ENCODE results near the gene PTX3. TPM values are rescaled to one million over a fixed set of nuclear protein-coding genes. Genes with fewer than 3 reads are reported as not detected.

Gene PTX3
- total RNA-seq, 2 experiments from 2014 or later, result not detected

DNA sequence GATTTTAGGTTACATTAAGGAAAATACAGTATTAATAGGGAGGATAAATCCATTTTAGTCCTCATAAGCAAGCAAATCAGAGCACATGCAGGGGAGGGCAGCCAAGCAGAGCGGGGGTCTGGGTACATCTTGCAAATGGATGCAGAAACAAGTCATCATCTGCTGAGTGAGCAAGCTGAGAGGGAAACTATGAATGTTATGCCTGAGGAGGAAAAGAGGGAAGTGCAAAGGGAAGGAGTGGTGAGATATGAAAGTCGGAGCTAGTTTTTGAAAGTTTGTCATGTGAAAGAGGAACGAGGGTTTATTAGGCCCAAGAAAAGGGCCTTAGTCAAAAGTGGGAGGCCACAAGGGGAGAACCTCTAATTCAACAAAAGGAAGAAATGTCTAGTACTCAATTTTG is 15.4 kb downstream of the PTX3 start:
- Histone ChIP-seq H2AFZ (ENCODE audit: low read length) (no peak overlapping the region), H3K4me3 (ENCODE audit: low read depth, low read length, poor library complexity, severe bottlenecking) (no peak overlapping the region), H3K27ac (ENCODE audit: low read depth, low read length, poor library complexity, severe bottlenecking) (no peak overlapping the region), H3K9me2 (ENCODE audit: insufficient read depth, low read length) (no peaks in the 10 kb centered on the region), H3K79me2 (ENCODE audit: insufficient read depth, low read depth, low read length) (no peaks in the 10 kb centered on the region), H3K4me2 (ENCODE audit: low read length) (no peak overlapping the region), H3K9me3 (ENCODE audit: low read length) (no peaks in the 10 kb centered on the region), H4K20me1 (ENCODE audit: insufficient read depth, low read length) (no peaks in the 10 kb centered on the region), H3K4me1 (ENCODE audit: insufficient read depth, low read length, poor library complexity, severe bottlenecking) (no peaks in the 10 kb centered on the region), H3K36me3 (ENCODE audit: insufficient read depth, low read length) (no peaks in the 10 kb centered on the region)
- DNase-seq (ENCODE audit: low spot score), result no peak
- ChIA-PET POLR2A (no interaction called here), CTCF (ENCODE audit: unreplicated experiment) (no interaction called here)
- intact Hi-C loops (cut with micrococcal nuclease; ENCODE audit: unreplicated experiment), result no loop called here
- TF ChIP-seq EZH2phosphoT487 (IDR thresholded peaks at IDR 0.05; ENCODE audit: borderline replicate concordance, low read depth, low read length), result no peak
- TF ChIP-seq CTCF (conservative IDR thresholded peaks at IDR 0.05; ENCODE audit: low read length), result no peak
- no TSS peak for BruUV-seq (replicated peaks)

DNA sequence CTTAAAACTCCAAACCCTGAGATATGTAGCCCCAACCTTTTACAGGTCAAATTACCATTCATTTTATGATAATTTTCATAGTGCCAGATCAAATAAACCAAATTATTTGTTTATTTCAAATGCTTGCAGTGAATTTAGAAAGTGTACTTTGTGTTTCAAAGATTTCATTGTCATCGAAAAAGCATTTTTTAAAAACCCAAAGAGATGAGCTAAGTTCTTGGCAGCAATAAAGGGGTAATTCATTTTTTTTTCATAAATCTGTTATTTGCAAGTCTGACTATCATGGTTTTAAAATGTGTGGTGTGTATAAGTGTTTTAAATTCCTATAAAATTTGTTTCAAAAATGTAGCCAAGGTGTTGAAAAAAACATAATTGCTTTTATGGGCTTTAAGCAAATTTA is 17.2 kb downstream of the PTX3 start:
- no peaks in the 10 kb centered on the region for H3K9me3 ChIP-seq (ENCODE audit: low read length)
- ChIA-PET POLR2A (no interaction called here), CTCF (ENCODE audit: unreplicated experiment) (no interaction called here)
- no peak for TF ChIP-seq CTCF (conservative IDR thresholded peaks at IDR 0.05; ENCODE audit: low read length)
- no peak for TF ChIP-seq EZH2phosphoT487 (IDR thresholded peaks at IDR 0.05; ENCODE audit: borderline replicate concordance, low read depth, low read length)
- H3K9me2 ChIP-seq (ENCODE audit: insufficient read depth, low read length), result no peaks in the 10 kb centered on the region
- H3K4me1 ChIP-seq (ENCODE audit: insufficient read depth, low read length, poor library complexity, severe bottlenecking), result no peaks in the 10 kb centered on the region
- H3K27ac ChIP-seq (ENCODE audit: low read depth, low read length, poor library complexity, severe bottlenecking), result no peak overlapping the region
- no TSS peak for BruUV-seq (replicated peaks)
- no peaks in the 10 kb centered on the region for H3K36me3 ChIP-seq (ENCODE audit: insufficient read depth, low read length)
- intact Hi-C loops (cut with micrococcal nuclease; ENCODE audit: unreplicated experiment), result no loop called here
- no peaks in the 10 kb centered on the region for H3K79me2 ChIP-seq (ENCODE audit: insufficient read depth, low read depth, low read length)
- no peak overlapping the region for H2AFZ ChIP-seq (ENCODE audit: low read length)
- DNase-seq (ENCODE audit: low spot score), result no peak
- H3K4me2 ChIP-seq (ENCODE audit: low read length), result no peak overlapping the region
- no peaks in the 10 kb centered on the region for H4K20me1 ChIP-seq (ENCODE audit: insufficient read depth, low read length)
- no peak overlapping the region for H3K4me3 ChIP-seq (ENCODE audit: low read depth, low read length, poor library complexity, severe bottlenecking)

GRCh38 chr3:157459706-157460105 is 23.1 kb downstream of the PTX3 start:
- H3K9me3 ChIP-seq (ENCODE audit: low read length), result no peaks in the 10 kb centered on the region
- POLR2A ChIA-PET, result interaction anchor here (0.6 kb wide), 1 partner anchor 1385 kb away, joined by 3 read pairs; no protein-coding TSS in a partner anchor
- no peaks in the 10 kb centered on the region for H3K36me3 ChIP-seq (ENCODE audit: insufficient read depth, low read length)
- no peak for DNase-seq (ENCODE audit: low spot score)
- H3K9me2 ChIP-seq (ENCODE audit: insufficient read depth, low read length), result no peaks in the 10 kb centered on the region
- H3K4me2 ChIP-seq (ENCODE audit: low read length), result no peak overlapping the region
- no peak overlapping the region for H3K27ac ChIP-seq (ENCODE audit: low read depth, low read length, poor library complexity, severe bottlenecking)
- TF ChIP-seq CTCF (conservative IDR thresholded peaks at IDR 0.05; ENCODE audit: low read length) (no peak), EZH2phosphoT487 (IDR thresholded peaks at IDR 0.05; ENCODE audit: borderline replicate concordance, low read depth, low read length) (no peak)
- no peak overlapping the region for H2AFZ ChIP-seq (ENCODE audit: low read length)
- no peaks in the 10 kb centered on the region for H3K79me2 ChIP-seq (ENCODE audit: insufficient read depth, low read depth, low read length)
- CTCF ChIA-PET (ENCODE audit: unreplicated experiment), result no interaction called here
- no peak overlapping the region for H3K4me3 ChIP-seq (ENCODE audit: low read depth, low read length, poor library complexity, severe bottlenecking)
- intact Hi-C loops (cut with micrococcal nuclease; ENCODE audit: unreplicated experiment), result no loop called here
- H4K20me1 ChIP-seq (ENCODE audit: insufficient read depth, low read length), result no peaks in the 10 kb centered on the region
- BruUV-seq (replicated peaks), result no TSS peak
- no peaks in the 10 kb centered on the region for H3K4me1 ChIP-seq (ENCODE audit: insufficient read depth, low read length, poor library complexity, severe bottlenecking)
